KMS-11 (cell line): ENCODE measurements around the gene BDH1.

Experiments
- H2AFZ ChIP-seq: fragments of 200-600 bp; sonication (generic); 2 replicates; pipeline ENCODE4 v1.6.1; 2016; ENCODE audit warnings: antibody characterized with exemption, mixed run types, low read depth
- H3K27ac ChIP-seq: fragments of 200-600 bp; sonication (generic); 2 replicates; pipeline ENCODE4 v1.6.1; 2016; ENCODE audit warnings: mild to moderate bottlenecking, mixed run types
- H3K27me3 ChIP-seq: fragments of 200-600 bp; sonication (generic); 2 replicates; pipeline ENCODE4 v1.6.1; 2017; ENCODE audit warnings: mild to moderate bottlenecking, low read depth, mixed run types, moderate library complexity; ENCODE audit not compliant: insufficient read depth
- H3K36me3 ChIP-seq: fragments of 200-600 bp; sonication (generic); 2 replicates; pipeline ENCODE4 v1.6.1; 2017; ENCODE audit warnings: mild to moderate bottlenecking, mixed run types; ENCODE audit not compliant: insufficient read depth
- H3K4me1 ChIP-seq: fragments of 200-600 bp; sonication (generic); 2 replicates; pipeline ENCODE4 v1.6.1; 2016; ENCODE audit warnings: mild to moderate bottlenecking, low read depth, mixed run types; ENCODE audit not compliant: poor library complexity, severe bottlenecking
- H3K4me2 ChIP-seq: fragments of 200-600 bp; sonication (generic); 2 replicates; pipeline ENCODE4 v1.7.0; 2016; ENCODE audit warnings: mild to moderate bottlenecking, mixed run types
- H3K4me3 ChIP-seq: fragments of 200-600 bp; sonication (generic); IDR thresholded peaks from 2 replicates; pipeline ENCODE4 v1.6.1; 2017; ENCODE audit warnings: low read depth, low read length, mixed read lengths; ENCODE audit not compliant: insufficient read depth
- H3K79me2 ChIP-seq: fragments of 200-600 bp; sonication (generic); 2 replicates; pipeline ENCODE4 v1.6.1; 2016; ENCODE audit warnings: low read depth, mixed run types; ENCODE audit not compliant: insufficient read depth
- H3K9ac ChIP-seq: fragments of 200-600 bp; sonication (generic); 2 replicates; pipeline ENCODE4 v1.6.1; 2016; ENCODE audit warnings: mild to moderate bottlenecking, mixed run types
- H4K20me1 ChIP-seq: fragments of 200-600 bp; sonication (generic); 2 replicates; pipeline ENCODE4 v1.6.1; 2016; ENCODE audit warnings: mild to moderate bottlenecking, mixed run types; ENCODE audit not compliant: insufficient read depth
- CTCF ChIP-seq: fragments of 200-600 bp; sonication (generic); conservative IDR thresholded peaks from 2 replicates; pipeline ENCODE4 v1.6.1; 2017; ENCODE audit warnings: low read depth, mild to moderate bottlenecking, antibody characterized with exemption, low read length, moderate library complexity, mixed read lengths

The BDH1 gene

GRCh38 chr3:197505796-197506548 lies 49.8 kb downstream of the BDH1 start:
- H3K4me1 ChIP-seq: peaks cover 11% of the 10 kb centered on the region
- no peak overlapping the region for H3K4me3 ChIP-seq
- H3K4me2 ChIP-seq: no peak overlapping the region
- no peaks in the 10 kb centered on the region for H4K20me1 ChIP-seq
- no peaks in the 10 kb centered on the region for H3K36me3 ChIP-seq
- no peaks in the 10 kb centered on the region for H3K79me2 ChIP-seq
- no peak overlapping the region for H2AFZ ChIP-seq
- no peak overlapping the region for H3K9ac ChIP-seq
- no peak overlapping the region for H3K27ac ChIP-seq
- no peak for TF ChIP-seq CTCF
- H3K27me3 ChIP-seq: no peaks in the 10 kb centered on the region

- no peak for TF ChIP-seq CTCF
- no peak overlapping the region for H3K9ac ChIP-seq
These were observed 51.1 kb downstream of the BDH1 start for GRCh38 chr3:197504641-197505121.

GRCh38 chr3:197504229-197504628 lies 51.5 kb downstream of the BDH1 start:
- TF ChIP-seq CTCF: no peak
- Histone ChIP-seq H3K79me2 (no peaks in the 10 kb centered on the region), H2AFZ (no peak overlapping the region), H4K20me1 (no peaks in the 10 kb centered on the region), H3K27ac (no peak overlapping the region), H3K4me1 (peaks cover 11% of the 10 kb centered on the region), H3K4me3 (no peak overlapping the region), H3K36me3 (no peaks in the 10 kb centered on the region), H3K4me2 (no peak overlapping the region), H3K9ac (no peak overlapping the region), H3K27me3 (no peaks in the 10 kb centered on the region)

More at GRCh38 chr3:197504641-197505121, 51.1 kb downstream of the BDH1 start:
- Histone ChIP-seq H3K27ac (no peak overlapping the region), H3K4me3 (no peak overlapping the region), H4K20me1 (no peaks in the 10 kb centered on the region), H3K27me3 (no peaks in the 10 kb centered on the region), H3K79me2 (no peaks in the 10 kb centered on the region), H2AFZ (no peak overlapping the region), H3K4me2 (no peak overlapping the region), H3K36me3 (no peaks in the 10 kb centered on the region), H3K4me1 (peaks cover 11% of the 10 kb centered on the region)

GRCh38 chr3:197503652-197504051 lies 52.1 kb downstream of the BDH1 start:
- Histone ChIP-seq H3K36me3 (no peaks in the 10 kb centered on the region), H3K9ac (no peak overlapping the region), H4K20me1 (no peaks in the 10 kb centered on the region), H3K4me2 (no peak overlapping the region), H2AFZ (no peak overlapping the region), H3K4me1 (peaks cover 11% of the 10 kb centered on the region), H3K27me3 (no peaks in the 10 kb centered on the region), H3K27ac (no peak overlapping the region), H3K79me2 (no peaks in the 10 kb centered on the region), H3K4me3 (no peak overlapping the region)
- TF ChIP-seq CTCF: no peak
